Neuronal stem cell (in vitro differentiated cells): Measurements from ENCODE around the gene USF2.

Source experiments
- DNase-seq: peaks from one replicate; pipeline ENCODE4 v3.0.0-alpha.2; 2013; ENCODE audit warnings: low spot score
- H2AFZ ChIP-seq: one replicate; pipeline ENCODE4 v1.6.1; 2013; ENCODE audit warnings: mild to moderate bottlenecking, low read length, inconsistent platforms
- H2AK5ac ChIP-seq: 2 replicates; pipeline ENCODE4 v1.6.1; 2013; ENCODE audit warnings: low read depth, mild to moderate bottlenecking, inconsistent platforms, low read length, moderate library complexity, mixed read lengths
- H2BK120ac ChIP-seq: 2 replicates; pipeline ENCODE4 v1.6.1; 2013; ENCODE audit warnings: low read depth, mild to moderate bottlenecking, inconsistent platforms, low read length, moderate library complexity, mixed read lengths
- H2BK12ac ChIP-seq: one replicate; pipeline ENCODE4 v1.6.1; 2013; ENCODE audit warnings: low read length, inconsistent platforms
- H2BK15ac ChIP-seq: 2 replicates; pipeline ENCODE4 v1.6.1; 2013; ENCODE audit warnings: mild to moderate bottlenecking, low read length, inconsistent platforms, mixed read lengths
- H2BK5ac ChIP-seq: one replicate; pipeline ENCODE4 v1.6.1; 2013; ENCODE audit warnings: inconsistent platforms, mild to moderate bottlenecking, low read length, moderate library complexity
- H3K14ac ChIP-seq: one replicate; pipeline ENCODE4 v1.6.1; 2013; ENCODE audit warnings: low read length, inconsistent platforms
- H3K18ac ChIP-seq: 2 replicates; pipeline ENCODE4 v1.6.1; 2013; ENCODE audit warnings: low read length, inconsistent platforms
- H3K23ac ChIP-seq: 2 replicates; pipeline ENCODE4 v1.6.1; 2013; ENCODE audit warnings: low read depth, mild to moderate bottlenecking, mixed read lengths, low read length, inconsistent platforms; ENCODE audit not compliant: poor library complexity
- H3K27ac ChIP-seq: replicated peaks from 3 replicates; pipeline ENCODE4 v1.5.1; 2013; ENCODE audit warnings: low read length, inconsistent platforms
- H3K27me3 ChIP-seq, 3 experiments: 2 replicates each; pipeline ENCODE4 v1.6.1; 2013; ENCODE audit warnings: low read length in 3 of 3, mild to moderate bottlenecking in 2 of 3, inconsistent platforms in 1 of 3, low read depth in 1 of 3, mixed read lengths in 1 of 3, moderate library complexity in 1 of 3; ENCODE audit not compliant: control insufficient read depth in 3 of 3, insufficient read depth in 3 of 3
- H3K36me3 ChIP-seq, 2 donors: replicated peaks in 1 of 2; 2 replicates each; pipeline ENCODE4 v1.6.1; 2013; ENCODE audit warnings: low read length in 2 of 2; ENCODE audit not compliant: control insufficient read depth in 2 of 2, insufficient read depth in 2 of 2
- H3K4ac ChIP-seq: 2 replicates; pipeline ENCODE4 v1.6.1; 2013; ENCODE audit warnings: inconsistent platforms, mild to moderate bottlenecking, low read length, moderate library complexity
- H3K4me1 ChIP-seq, 2 donors: 1 replicate in 1 of 2; 2 replicates in 1 of 2; pipeline ENCODE4 v1.6.1; 2013; ENCODE audit warnings: low read length in 2 of 2, low read depth in 1 of 2; ENCODE audit not compliant: control insufficient read depth in 2 of 2, insufficient read depth in 1 of 2
- H3K4me2 ChIP-seq: one replicate; pipeline ENCODE4 v1.6.1; 2013; ENCODE audit warnings: mild to moderate bottlenecking, low read length, inconsistent platforms; ENCODE audit not compliant: insufficient read depth, poor library complexity, severe bottlenecking
- H3K4me3 ChIP-seq, 2 donors: 2 replicates each; pipeline ENCODE4 v1.5.1; 2013; ENCODE audit warnings: low read length in 2 of 2, mild to moderate bottlenecking in 2 of 2, inconsistent platforms in 1 of 2, moderate library complexity in 1 of 2
- H3K79me1 ChIP-seq: one replicate; pipeline ENCODE4 v1.6.1; 2013; ENCODE audit warnings: low read depth, mild to moderate bottlenecking, inconsistent platforms, low read length, moderate library complexity
- H3K9ac ChIP-seq: one replicate; pipeline ENCODE4 v1.6.1; 2013; ENCODE audit warnings: mild to moderate bottlenecking, low read depth, low read length, inconsistent platforms; ENCODE audit not compliant: poor library complexity
- H3K9me3 ChIP-seq, 2 donors: replicated peaks in 1 of 2; 2 replicates each; pipeline versions ENCODE3 to v1.6.1; 2013; ENCODE audit warnings: low read length in 2 of 2, mild to moderate bottlenecking in 2 of 2, inconsistent platforms in 1 of 2, low read depth in 1 of 2, mixed read lengths in 1 of 2, moderate library complexity in 1 of 2; ENCODE audit not compliant: control insufficient read depth in 2 of 2, insufficient read depth in 1 of 2
- H4K8ac ChIP-seq: one replicate; pipeline ENCODE4 v1.6.1; 2013; ENCODE audit warnings: low read depth, mild to moderate bottlenecking, inconsistent platforms, low read length, moderate library complexity
- H4K91ac ChIP-seq: one replicate; pipeline ENCODE4 v1.6.1; 2013; ENCODE audit warnings: low read length, low read depth, mild to moderate bottlenecking, inconsistent platforms; ENCODE audit not compliant: poor library complexity
- WGBS, 2 donors: extraction: QIAGEN DNeasy Blood & Tissue Kit; methylation state at CpG; one replicate each; pipeline ENCODE4 v1.1.7; 2013; ENCODE audit warnings: missing lambda C conversion rate in 2 of 2, mixed read lengths in 1 of 2; ENCODE audit not compliant: insufficient read length in 2 of 2, insufficient replicate concordance in 1 of 2; ENCODE audit errors: extremely low coverage in 2 of 2; 5-methylcytosine and 5-hydroxymethylcytosine counted together

The USF2 gene

DNA sequence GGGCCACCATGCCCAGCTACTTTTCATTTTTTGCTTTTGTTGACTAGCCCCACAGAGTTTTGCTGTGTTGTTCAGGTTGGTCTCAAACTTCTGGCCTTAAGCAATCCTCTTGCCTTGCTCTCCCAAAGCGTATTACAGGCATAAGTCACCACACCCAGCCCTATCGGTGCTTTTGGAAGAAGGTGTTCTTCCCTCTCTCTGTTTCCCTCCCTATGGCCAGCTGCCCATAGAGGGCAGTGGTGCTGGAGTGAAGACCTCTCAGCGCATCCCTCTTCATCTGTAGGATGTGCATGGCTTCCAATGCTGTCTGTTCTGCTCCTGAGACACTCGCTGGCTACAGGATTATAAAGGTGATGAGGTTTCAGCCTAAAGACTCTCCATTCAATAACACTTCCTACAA is 58.9 kb downstream of the USF2 start:
- Histone ChIP-seq H4K8ac (no peak overlapping the region), H3K36me3 (no peaks in the 10 kb centered on the region), H3K9ac (no peak overlapping the region), H2AK5ac (no peak overlapping the region), H3K79me1 (no peaks in the 10 kb centered on the region), H3K4ac (no peak overlapping the region), H3K23ac (no peak overlapping the region), H2BK120ac (no peak overlapping the region), H2BK5ac (no peak overlapping the region), H2BK15ac (no peak overlapping the region), H3K4me1 (no peaks in the 10 kb centered on the region), H3K27ac (no peak overlapping the region), H2BK12ac (no peak overlapping the region), H3K4me2 (no peak overlapping the region), H3K27me3 (peaks cover 0 to under 1% (median 0%) of the 10 kb centered on the region in 3 experiments), H3K14ac (no peak overlapping the region), H4K91ac (no peak overlapping the region), H3K18ac (no peak overlapping the region), H3K4me3 (no peak overlapping the region), H3K9me3 (no peaks in the 10 kb centered on the region), H2AFZ (no peak overlapping the region)
- no peak for DNase-seq
- no CpG with 5 or more reads among the region's 4 CpGs for WGBS, 2 donors

- Histone ChIP-seq H3K4ac (no peak within 1 kb of the TSS), H3K18ac (no peak within 1 kb of the TSS), H2AK5ac (no peak within 1 kb of the TSS), H3K27ac (no peak within 1 kb of the TSS), H3K4me2 (no peak within 1 kb of the TSS), H2BK15ac (no peak within 1 kb of the TSS), H3K36me3 (no peaks in the 10 kb centered on the region), H3K9ac (no peak within 1 kb of the TSS), H3K27me3 (peaks cover 0 to 2% (median 0%) of the 10 kb centered on the region in 3 experiments), H3K9me3 (no peaks in the 10 kb centered on the region), H3K14ac (no peak within 1 kb of the TSS), H3K79me1 (no peaks in the 10 kb centered on the region), H2BK12ac (no peak within 1 kb of the TSS), H3K23ac (no peak within 1 kb of the TSS), H3K4me1 (peaks cover 0 to 2% of the 10 kb centered on the region in 2 donors), H2BK120ac (no peak within 1 kb of the TSS), H4K91ac (no peak within 1 kb of the TSS), H2AFZ (no peak within 1 kb of the TSS), H3K4me3 (no peak within 1 kb of the TSS), H4K8ac (no peak within 1 kb of the TSS), H2BK5ac (no peak within 1 kb of the TSS)
- whole genome bisulfite sequencing, 2 donors, result no CpG with 5 or more reads among the region's 12 CpGs
- DNase-seq, result no peak
Measured at GRCh38 chr19:35328851-35329285, 60.1 kb downstream of the USF2 start, which contains the start of gene CD22. TSS of gene CD22 (plus strand) at chr19:35329187. CDS start at chr19:35332041, 2,854 bp downstream.

- H2BK120ac ChIP-seq, result no peak overlapping the region
- H3K79me1 ChIP-seq, result no peaks in the 10 kb centered on the region
- H2AK5ac ChIP-seq, result no peak overlapping the region
- no peak overlapping the region for H3K18ac ChIP-seq
- no peak overlapping the region for H3K4ac ChIP-seq
- no peak overlapping the region for H3K9ac ChIP-seq
- H3K23ac ChIP-seq, result no peak overlapping the region
- no peak overlapping the region for H3K4me3 ChIP-seq
- no peak overlapping the region for H2BK15ac ChIP-seq
- no peak overlapping the region for H2BK12ac ChIP-seq
- H3K9me3 ChIP-seq, result no peaks in the 10 kb centered on the region
- H3K27ac ChIP-seq, result no peak overlapping the region
- peaks cover 0 to 2% of the 10 kb centered on the region in 2 donors for H3K4me1 ChIP-seq
- no CpG with 5 or more reads among the region's 4 CpGs for WGBS, 2 donors
- no peak overlapping the region for H3K14ac ChIP-seq
- no peak overlapping the region for H4K8ac ChIP-seq
- no peak for DNase-seq
- H4K91ac ChIP-seq, result no peak overlapping the region
- no peaks in the 10 kb centered on the region for H3K36me3 ChIP-seq
- peaks cover 0 to 2% (median 0%) of the 10 kb centered on the region in 3 experiments for H3K27me3 ChIP-seq
- no peak overlapping the region for H2BK5ac ChIP-seq
- H2AFZ ChIP-seq, result no peak overlapping the region
- no peak overlapping the region for H3K4me2 ChIP-seq
Measured at GRCh38 chr19:35329323-35329722, 60.6 kb downstream of the USF2 start.
